Thyroid gland (tissue), 4 donors: Measurements from ENCODE around the gene LILRB1. TPM values are rescaled to one million over a fixed set of nuclear protein-coding genes. Genes with fewer than 3 reads are reported as not detected.

Source experiments
- DNase-seq, 2 donors: peaks; one replicate each; pipeline ENCODE4 v3.0.0-alpha.2; 2019
- H3K27ac ChIP-seq, 3 donors: fragments of 200-600 bp; sonication (generic); 1 replicate in 2 of 3; 2 replicates in 1 of 3; pipeline ENCODE4 v1.5.1; 2016 to 2019; ENCODE audit warnings: mild to moderate bottlenecking in 1 of 3, moderate library complexity in 1 of 3
- H3K27me3 ChIP-seq: fragments of 200-600 bp; sonication (generic); one replicate; pipeline ENCODE4 v1.5.1; 2019
- H3K36me3 ChIP-seq, 2 donors: fragments of 200-600 bp; sonication (generic); one replicate each; pipeline ENCODE4 v1.5.1; 2016 to 2019
- H3K4me1 ChIP-seq, 2 donors: fragments of 200-600 bp; sonication (generic); one replicate each; pipeline ENCODE4 v1.5.1; 2017 to 2019
- H3K4me3 ChIP-seq, 3 donors: fragments of 200-600 bp; sonication (generic); replicated peaks in 1 of 3; 1 replicate in 2 of 3; 2 replicates in 1 of 3; pipeline ENCODE4 v1.5.1; 2016; ENCODE audit warnings: mild to moderate bottlenecking in 1 of 3
- H3K9me3 ChIP-seq: fragments of 200-600 bp; sonication (generic); one replicate; pipeline ENCODE4 v1.5.1; 2017
- POLR2A ChIP-seq, 2 donors: fragments of 450-650 bp; IDR thresholded peaks; one replicate each; pipeline ENCODE4 v1.6.1; 2017; ENCODE audit warnings: antibody characterized with exemption in 2 of 2, mild to moderate bottlenecking in 2 of 2, moderate library complexity in 1 of 2
- WGBS, 2 donors: methylation state at CpG; one replicate each; pipeline ENCODE4 v1.1.5; 2017; 5-methylcytosine and 5-hydroxymethylcytosine counted together
- intact Hi-C: fragments of 100-400 bp; cut with DNase I; formaldehyde crosslinking; loops from one replicate; pipeline ENCODE4 v1.15.1; 2023
- total RNA-seq, 4 donors: library from RNA; depleted of rRNA; stranded (reverse); fragments of >200 nt; gene quantifications; one replicate each; pipeline ENCODE4 v1.2.3, GENCODE V29; 2016
- TF ChIP-seq, protein P1 (sequence below), 6 experiments: fragments of 200-600 bp in 3 of 6; fragments of 450-650 bp in 3 of 6; sonication (generic) in 3 of 6; IDR thresholded peaks; one replicate each; pipeline ENCODE4 v1.5.1; 2016 to 2019; ENCODE audit warnings: antibody characterized with exemption in 6 of 6, mild to moderate bottlenecking in 2 of 6, inconsistent platforms in 1 of 6, moderate library complexity in 1 of 6

LILRB1 gene
- total RNA-seq, 4 donors from 2014 or later: 0.13 to 1.5 (median 0.44) TPM

- Histone ChIP-seq H3K36me3 (no peaks in the 10 kb centered on the region), H3K27me3 (no peaks in the 10 kb centered on the region), H3K4me3 (no peak overlapping the region), H3K4me1 (no peaks in the 10 kb centered on the region), H3K9me3 (no peaks in the 10 kb centered on the region), H3K27ac (no peak overlapping the region)
- 78 to 80% methylated on average over 5 of the region's 5 CpGs for WGBS, 2 donors
- TF ChIP-seq POLR2A (IDR thresholded peaks at IDR 0.05): no peak
- TF ChIP-seq, protein P1, sequence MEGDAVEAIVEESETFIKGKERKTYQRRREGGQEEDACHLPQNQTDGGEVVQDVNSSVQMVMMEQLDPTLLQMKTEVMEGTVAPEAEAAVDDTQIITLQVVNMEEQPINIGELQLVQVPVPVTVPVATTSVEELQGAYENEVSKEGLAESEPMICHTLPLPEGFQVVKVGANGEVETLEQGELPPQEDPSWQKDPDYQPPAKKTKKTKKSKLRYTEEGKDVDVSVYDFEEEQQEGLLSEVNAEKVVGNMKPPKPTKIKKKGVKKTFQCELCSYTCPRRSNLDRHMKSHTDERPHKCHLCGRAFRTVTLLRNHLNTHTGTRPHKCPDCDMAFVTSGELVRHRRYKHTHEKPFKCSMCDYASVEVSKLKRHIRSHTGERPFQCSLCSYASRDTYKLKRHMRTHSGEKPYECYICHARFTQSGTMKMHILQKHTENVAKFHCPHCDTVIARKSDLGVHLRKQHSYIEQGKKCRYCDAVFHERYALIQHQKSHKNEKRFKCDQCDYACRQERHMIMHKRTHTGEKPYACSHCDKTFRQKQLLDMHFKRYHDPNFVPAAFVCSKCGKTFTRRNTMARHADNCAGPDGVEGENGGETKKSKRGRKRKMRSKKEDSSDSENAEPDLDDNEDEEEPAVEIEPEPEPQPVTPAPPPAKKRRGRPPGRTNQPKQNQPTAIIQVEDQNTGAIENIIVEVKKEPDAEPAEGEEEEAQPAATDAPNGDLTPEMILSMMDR (IDR thresholded peaks at IDR 0.05): no peak
- peak in 1 of 2 donors; percentile 6 for DNase-seq
- intact Hi-C loops: no loop called here
These were observed 13.8 kb downstream of the LILRB1 start for GRCh38 chr19:54644056-54644455.

GRCh38 chr19:54646331-54646841, 16.1 kb downstream of the LILRB1 start:
- 88 to 91% methylated on average over 19 of the region's 19 CpGs for WGBS, 2 donors
- no peak overlapping the region for H3K27ac ChIP-seq
- H3K9me3 ChIP-seq: no peaks in the 10 kb centered on the region
- intact Hi-C loops: no loop called here
- no peaks in the 10 kb centered on the region for H3K36me3 ChIP-seq
- H3K4me1 ChIP-seq: no peaks in the 10 kb centered on the region
- TF ChIP-seq, protein P1 (IDR thresholded peaks at IDR 0.05): no peak
- TF ChIP-seq POLR2A (IDR thresholded peaks at IDR 0.05): no peak
- H3K4me3 ChIP-seq: no peak overlapping the region
- no peak for DNase-seq
- H3K27me3 ChIP-seq: no peaks in the 10 kb centered on the region

GRCh38 chr19:54648129-54648528, 17.8 kb downstream of the LILRB1 start:
- intact Hi-C loops: no loop called here
- Histone ChIP-seq H3K27me3 (no peaks in the 10 kb centered on the region), H3K4me1 (no peaks in the 10 kb centered on the region), H3K9me3 (no peaks in the 10 kb centered on the region), H3K27ac (no peak overlapping the region), H3K36me3 (no peaks in the 10 kb centered on the region), H3K4me3 (no peak overlapping the region)
- no peak for DNase-seq
- 47 to 54% methylated on average over 4 of the region's 4 CpGs for WGBS, 2 donors
- TF ChIP-seq, protein P1 (IDR thresholded peaks at IDR 0.05): no peak
- TF ChIP-seq POLR2A (IDR thresholded peaks at IDR 0.05): no peak

DNA sequence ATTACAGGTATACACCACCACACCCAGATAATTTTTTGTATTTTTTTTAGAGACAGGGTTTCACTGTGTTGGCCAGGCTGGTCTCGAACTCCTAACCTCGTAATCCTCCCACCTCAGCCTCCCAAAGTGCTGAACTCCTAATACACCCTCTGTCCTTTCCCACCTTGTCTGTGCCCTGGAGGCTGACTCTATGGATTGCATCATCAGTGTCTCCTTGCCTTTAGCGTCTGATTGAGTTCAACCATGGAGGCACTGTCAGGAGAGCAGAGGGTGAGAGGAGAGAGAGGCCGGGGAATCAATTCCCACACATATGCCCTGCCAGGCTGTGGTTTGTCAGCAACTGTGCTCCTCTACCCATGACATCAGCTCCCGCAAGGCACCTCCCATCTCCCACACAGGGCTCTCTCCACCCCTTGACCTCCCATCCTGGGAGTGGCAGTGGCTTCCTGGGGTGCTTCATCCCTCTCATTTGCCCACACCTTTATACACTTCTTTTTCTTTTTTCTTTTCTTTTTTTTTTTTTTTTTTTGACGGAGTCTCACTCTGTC, 19.9 kb downstream of the LILRB1 start:
- intact Hi-C loops: no loop called here
- WGBS, 2 donors: 79 to 85% methylated on average over 6 of the region's 6 CpGs
- no peak overlapping the region for H3K4me3 ChIP-seq
- no peak overlapping the region for H3K27ac ChIP-seq
- H3K36me3 ChIP-seq: no peaks in the 10 kb centered on the region
- TF ChIP-seq, protein P1 (IDR thresholded peaks at IDR 0.05): no peak
- TF ChIP-seq POLR2A (IDR thresholded peaks at IDR 0.05): no peak
- H3K27me3 ChIP-seq: no peaks in the 10 kb centered on the region
- DNase-seq: no peak
- H3K9me3 ChIP-seq: no peaks in the 10 kb centered on the region
- no peaks in the 10 kb centered on the region for H3K4me1 ChIP-seq

DNA sequence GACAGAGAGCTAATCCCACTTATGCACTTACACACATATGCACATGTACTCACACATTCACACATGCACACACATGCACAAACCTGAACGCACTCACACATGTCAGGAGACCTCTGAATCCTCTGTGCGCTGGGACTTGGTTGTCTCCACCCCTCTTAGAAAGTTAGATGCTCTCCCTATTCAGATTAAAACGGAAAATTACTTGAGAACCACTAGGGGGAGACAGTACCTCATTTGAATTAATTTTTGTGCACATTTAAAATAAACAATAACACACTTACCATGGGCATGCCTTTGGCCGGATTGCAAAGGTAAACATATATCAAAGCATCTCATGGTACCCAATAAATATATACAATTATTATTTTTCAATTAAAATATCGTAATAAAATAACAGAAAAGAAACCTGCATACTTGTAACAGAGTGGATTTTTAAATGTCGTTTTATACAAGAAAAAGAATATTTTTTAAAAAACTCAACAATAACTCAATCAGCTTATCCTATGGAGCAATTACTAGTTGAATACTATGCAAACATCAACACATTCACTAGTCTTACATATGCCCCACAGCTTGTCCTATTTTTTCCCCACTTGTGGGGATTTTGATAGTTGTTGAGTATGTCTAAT, 23.0 kb downstream of the LILRB1 start:
- H3K4me1 ChIP-seq: no peaks in the 10 kb centered on the region
- no peaks in the 10 kb centered on the region for H3K27me3 ChIP-seq
- intact Hi-C loops: no loop called here
- WGBS, 2 donors: 40% methylated on average over 6 of the region's 6 CpGs
- H3K4me3 ChIP-seq: no peak overlapping the region
- no peak overlapping the region for H3K27ac ChIP-seq
- TF ChIP-seq POLR2A (IDR thresholded peaks at IDR 0.05): no peak
- TF ChIP-seq, protein P1 (IDR thresholded peaks at IDR 0.05): peak in 3 of 6 experiments; percentile 13 to 47 (median 28)
- DNase-seq: no peak
- H3K36me3 ChIP-seq: no peaks in the 10 kb centered on the region
- no peaks in the 10 kb centered on the region for H3K9me3 ChIP-seq
